SK-N-SH (cell line): ENCODE data around the gene PRKN. TPM values are rescaled to one million over a fixed set of nuclear protein-coding genes. Genes with fewer than 3 reads are reported as not detected.

ENCODE experiments used
- CTCF ChIA-PET: fragments of 300-600, 350-600 bp; formaldehyde crosslinking; extraction: SDS; loops from one replicate; lab custom pipeline; 2021; lab: Yijun Ruan, JAX
- POLR2A ChIA-PET: fragments of 350-600 bp; sonication (Branson Sonifier 250); formaldehyde crosslinking; extraction: SDS; loops from one replicate; lab custom pipeline; 2020; ENCODE audit warnings: antibody characterized with exemption, inconsistent platforms; lab: Yijun Ruan, JAX
- DNase-seq: peaks from one replicate; pipeline ENCODE4 v3.0.0; 2012
- H2AFZ ChIP-seq: fragments of 200-600 bp; sonication (generic); 2 replicates; pipeline ENCODE4 v1.8.1; 2016; ENCODE audit warnings: antibody characterized with exemption, mild to moderate bottlenecking, low read depth
- H3F3A ChIP-seq: fragments of 200-600 bp; sonication (generic); replicated peaks from 2 replicates; pipeline ENCODE3; 2016; ENCODE audit warnings: antibody characterized with exemption, mild to moderate bottlenecking; ENCODE audit not compliant: insufficient read depth
- H3K27ac ChIP-seq, 2 experiments: fragments of 200-500 bp in 1 of 2; fragments of 200-600 bp in 1 of 2; sonication (Bioruptor generic) in 1 of 2; sonication (generic), shearing (Covaris generic) in 1 of 2; 2 replicates each; pipeline versions ENCODE4 v1.5.1 to v1.6.1; 2014 to 2016; ENCODE audit warnings: low read depth in 2 of 2, inconsistent platforms in 1 of 2, low read length in 1 of 2, mild to moderate bottlenecking in 1 of 2, mixed read lengths in 1 of 2
- H3K27me3 ChIP-seq: fragments of 200-600 bp; sonication (generic), shearing (Covaris generic); 2 replicates; pipeline ENCODE4 v1.6.1; 2016; ENCODE audit warnings: mixed run types; ENCODE audit not compliant: insufficient read depth
- H3K36me3 ChIP-seq, 2 experiments: fragments of 200-500 bp in 1 of 2; fragments of 200-600 bp in 1 of 2; sonication (Bioruptor generic) in 1 of 2; sonication (generic) in 1 of 2; replicated peaks in 1 of 2; 2 replicates each; pipeline versions ENCODE3 to v1.5.1; 2014 to 2016; ENCODE audit warnings: low read length in 1 of 2, mild to moderate bottlenecking in 1 of 2; ENCODE audit not compliant: insufficient read depth in 2 of 2, control insufficient read depth in 1 of 2
- H3K4me1 ChIP-seq, 2 experiments: fragments of 200-500 bp in 1 of 2; fragments of 200-600 bp in 1 of 2; sonication (Bioruptor generic) in 1 of 2; sonication (generic), shearing (Covaris generic) in 1 of 2; 2 replicates each; pipeline versions ENCODE4 v1.5.1 to v1.6.1; 2014 to 2016; ENCODE audit warnings: low read depth in 1 of 2, low read length in 1 of 2, mixed run types in 1 of 2; ENCODE audit not compliant: insufficient read depth in 2 of 2, control insufficient read depth in 1 of 2
- H3K4me2 ChIP-seq: fragments of 200-600 bp; sonication (generic), shearing (Covaris generic); 2 replicates; pipeline ENCODE4 v1.6.1; 2017; ENCODE audit warnings: mixed run types
- H3K4me3 ChIP-seq, 2 experiments: fragments of 200-500 bp in 1 of 2; fragments of 200-600 bp in 1 of 2; sonication (Bioruptor generic) in 1 of 2; sonication (generic), shearing (Covaris generic) in 1 of 2; 2 replicates each; pipeline versions ENCODE4 v1.5.1 to v1.8.1; 2014 to 2016; ENCODE audit warnings: low read depth in 2 of 2, inconsistent platforms in 1 of 2, low read length in 1 of 2, mild to moderate bottlenecking in 1 of 2, mixed read lengths in 1 of 2, moderate library complexity in 1 of 2
- H3K79me2 ChIP-seq: fragments of 200-600 bp; sonication (generic); 2 replicates; pipeline ENCODE4 v1.8.1; 2017; ENCODE audit warnings: mild to moderate bottlenecking; ENCODE audit not compliant: insufficient read depth
- H3K9ac ChIP-seq: fragments of 200-600 bp; sonication (generic); 2 replicates; pipeline ENCODE4 v1.6.1; 2017; ENCODE audit warnings: mixed run types
- H3K9me2 ChIP-seq: fragments of 200-600 bp; sonication (generic); 2 replicates; pipeline ENCODE4 v1.6.1; 2017; ENCODE audit warnings: mixed run types
- H3K9me3 ChIP-seq: fragments of 200-600 bp; sonication (generic); 2 replicates; pipeline ENCODE4 v1.6.1; 2017; ENCODE audit warnings: mixed run types, mild to moderate bottlenecking, moderate library complexity
- H4K20me1 ChIP-seq: fragments of 200-600 bp; sonication (generic); 2 replicates; pipeline ENCODE4 v1.6.1; 2017; ENCODE audit warnings: mild to moderate bottlenecking, mixed run types; ENCODE audit not compliant: insufficient read depth
- CHD2 ChIP-seq: fragments of 150-350 bp; IDR thresholded peaks from 2 replicates; pipeline ENCODE4 v1.6.1; 2018; ENCODE audit warnings: low read length; ENCODE audit not compliant: partially characterized antibody
- FOSL2 ChIP-seq: IDR thresholded peaks from 2 replicates; pipeline ENCODE4 v1.4.0; 2012; ENCODE audit warnings: low read depth, mild to moderate bottlenecking, moderate library complexity, borderline replicate concordance
- FOXM1 ChIP-seq: IDR thresholded peaks from 2 replicates; pipeline ENCODE4 v1.4.0; 2012; ENCODE audit warnings: low read depth, mild to moderate bottlenecking
- RAD21 ChIP-seq: IDR thresholded peaks from 2 replicates; pipeline ENCODE4 v1.6.1; 2012; ENCODE audit warnings: mild to moderate bottlenecking, low read length
- RFX5 ChIP-seq: IDR thresholded peaks from 2 replicates; pipeline ENCODE4 v1.6.1; 2012; ENCODE audit warnings: mild to moderate bottlenecking, improper control_type of control experiment, low read length
- TEAD4 ChIP-seq: IDR thresholded peaks from 2 replicates; pipeline ENCODE4 v1.4.0; 2012; ENCODE audit warnings: mild to moderate bottlenecking, borderline replicate concordance; ENCODE audit not compliant: insufficient read depth
- WGBS: methylation state at CpG from one replicate; pipeline ENCODE4 v1.1.6; 2017; ENCODE audit warnings: low lambda C conversion rate; 5-methylcytosine and 5-hydroxymethylcytosine counted together
- polyA plus RNA-seq, 3 experiments: library from polyadenylated mRNA; depleted of rRNA; stranded (reverse); fragments of >200 nt; gene quantifications; 2 replicates each; pipeline ENCODE4 v1.2.3, GENCODE V29; 2012
- TF ChIP-seq, protein P1 (sequence below): IDR thresholded peaks from 2 replicates; pipeline ENCODE4 v1.4.0; 2012; ENCODE audit warnings: low read depth, borderline replicate concordance
- TF ChIP-seq, protein P2 (sequence below): IDR thresholded peaks from 2 replicates; pipeline ENCODE4 v1.6.1; 2012; ENCODE audit warnings: mild to moderate bottlenecking, low read depth, low read length, moderate library complexity
- TF ChIP-seq, protein P3 (sequence below): IDR thresholded peaks from 2 replicates; pipeline ENCODE4 v1.4.0; 2012; ENCODE audit warnings: low read depth, borderline replicate concordance
- TF ChIP-seq, protein P4 (sequence below): fragments of 150-350 bp; IDR thresholded peaks from 2 replicates; pipeline ENCODE4 v1.6.1; 2017; ENCODE audit warnings: antibody characterized with exemption, low read length, low read depth, borderline replicate concordance
- TF ChIP-seq, protein P5 (sequence below): IDR thresholded peaks from 2 replicates; pipeline ENCODE4 v1.4.0; 2012; ENCODE audit warnings: low read depth
- TF ChIP-seq, protein P6 (sequence below): fragments of 200-600 bp; sonication (generic); IDR thresholded peaks from 2 replicates; pipeline ENCODE4 v1.6.1; 2017; ENCODE audit warnings: antibody characterized with exemption, mild to moderate bottlenecking, moderate library complexity

The PRKN gene
- polyA plus RNA-seq, 1 of the 3 experiments (the other 2 are of a cell fraction) = 0.76 TPM

DNA sequence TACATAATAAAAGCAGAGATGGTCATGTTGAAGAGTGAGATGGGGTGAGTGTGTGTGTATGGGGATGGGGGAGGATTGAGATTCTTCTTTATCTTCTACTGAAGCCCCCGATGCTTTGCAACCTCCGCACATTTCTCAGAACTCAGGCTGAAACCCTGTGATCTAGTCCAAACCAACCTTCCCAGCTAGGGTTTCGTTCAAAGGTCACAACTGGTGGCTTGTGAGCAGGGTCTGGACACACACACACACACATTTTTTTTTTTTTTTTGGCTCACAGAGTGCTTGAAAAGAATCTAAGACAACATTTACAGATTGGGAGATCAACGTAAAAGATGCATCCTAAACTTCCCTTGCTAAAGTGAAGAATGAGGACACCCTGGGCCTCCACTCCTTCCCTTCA is 1228.7 kb downstream of the PRKN start:
- DNase-seq = no peak
- no peaks in the 10 kb centered on the region for H3K9me2 ChIP-seq
- TF ChIP-seq, protein P1, sequence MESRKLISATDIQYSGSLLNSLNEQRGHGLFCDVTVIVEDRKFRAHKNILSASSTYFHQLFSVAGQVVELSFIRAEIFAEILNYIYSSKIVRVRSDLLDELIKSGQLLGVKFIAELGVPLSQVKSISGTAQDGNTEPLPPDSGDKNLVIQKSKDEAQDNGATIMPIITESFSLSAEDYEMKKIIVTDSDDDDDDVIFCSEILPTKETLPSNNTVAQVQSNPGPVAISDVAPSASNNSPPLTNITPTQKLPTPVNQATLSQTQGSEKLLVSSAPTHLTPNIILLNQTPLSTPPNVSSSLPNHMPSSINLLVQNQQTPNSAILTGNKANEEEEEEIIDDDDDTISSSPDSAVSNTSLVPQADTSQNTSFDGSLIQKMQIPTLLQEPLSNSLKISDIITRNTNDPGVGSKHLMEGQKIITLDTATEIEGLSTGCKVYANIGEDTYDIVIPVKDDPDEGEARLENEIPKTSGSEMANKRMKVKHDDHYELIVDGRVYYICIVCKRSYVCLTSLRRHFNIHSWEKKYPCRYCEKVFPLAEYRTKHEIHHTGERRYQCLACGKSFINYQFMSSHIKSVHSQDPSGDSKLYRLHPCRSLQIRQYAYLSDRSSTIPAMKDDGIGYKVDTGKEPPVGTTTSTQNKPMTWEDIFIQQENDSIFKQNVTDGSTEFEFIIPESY = no peak
- TF ChIP-seq RFX5 = no peak
- TF ChIP-seq, protein P2, sequence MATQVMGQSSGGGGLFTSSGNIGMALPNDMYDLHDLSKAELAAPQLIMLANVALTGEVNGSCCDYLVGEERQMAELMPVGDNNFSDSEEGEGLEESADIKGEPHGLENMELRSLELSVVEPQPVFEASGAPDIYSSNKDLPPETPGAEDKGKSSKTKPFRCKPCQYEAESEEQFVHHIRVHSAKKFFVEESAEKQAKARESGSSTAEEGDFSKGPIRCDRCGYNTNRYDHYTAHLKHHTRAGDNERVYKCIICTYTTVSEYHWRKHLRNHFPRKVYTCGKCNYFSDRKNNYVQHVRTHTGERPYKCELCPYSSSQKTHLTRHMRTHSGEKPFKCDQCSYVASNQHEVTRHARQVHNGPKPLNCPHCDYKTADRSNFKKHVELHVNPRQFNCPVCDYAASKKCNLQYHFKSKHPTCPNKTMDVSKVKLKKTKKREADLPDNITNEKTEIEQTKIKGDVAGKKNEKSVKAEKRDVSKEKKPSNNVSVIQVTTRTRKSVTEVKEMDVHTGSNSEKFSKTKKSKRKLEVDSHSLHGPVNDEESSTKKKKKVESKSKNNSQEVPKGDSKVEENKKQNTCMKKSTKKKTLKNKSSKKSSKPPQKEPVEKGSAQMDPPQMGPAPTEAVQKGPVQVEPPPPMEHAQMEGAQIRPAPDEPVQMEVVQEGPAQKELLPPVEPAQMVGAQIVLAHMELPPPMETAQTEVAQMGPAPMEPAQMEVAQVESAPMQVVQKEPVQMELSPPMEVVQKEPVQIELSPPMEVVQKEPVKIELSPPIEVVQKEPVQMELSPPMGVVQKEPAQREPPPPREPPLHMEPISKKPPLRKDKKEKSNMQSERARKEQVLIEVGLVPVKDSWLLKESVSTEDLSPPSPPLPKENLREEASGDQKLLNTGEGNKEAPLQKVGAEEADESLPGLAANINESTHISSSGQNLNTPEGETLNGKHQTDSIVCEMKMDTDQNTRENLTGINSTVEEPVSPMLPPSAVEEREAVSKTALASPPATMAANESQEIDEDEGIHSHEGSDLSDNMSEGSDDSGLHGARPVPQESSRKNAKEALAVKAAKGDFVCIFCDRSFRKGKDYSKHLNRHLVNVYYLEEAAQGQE = no peak
- TF ChIP-seq, protein P3, sequence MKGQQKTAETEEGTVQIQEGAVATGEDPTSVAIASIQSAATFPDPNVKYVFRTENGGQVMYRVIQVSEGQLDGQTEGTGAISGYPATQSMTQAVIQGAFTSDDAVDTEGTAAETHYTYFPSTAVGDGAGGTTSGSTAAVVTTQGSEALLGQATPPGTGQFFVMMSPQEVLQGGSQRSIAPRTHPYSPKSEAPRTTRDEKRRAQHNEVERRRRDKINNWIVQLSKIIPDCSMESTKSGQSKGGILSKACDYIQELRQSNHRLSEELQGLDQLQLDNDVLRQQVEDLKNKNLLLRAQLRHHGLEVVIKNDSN = no peak
- ChIA-PET POLR2A (no interaction called here), CTCF (interaction anchor here (1.1 to 3.8 kb wide), 3 partner anchors 13 to 106 kb away, joined by 3 to 20 read pairs (median 4); no protein-coding TSS in a partner anchor)
- no peak overlapping the region for H3K4me3 ChIP-seq
- H3K36me3 ChIP-seq = no peaks in the 10 kb centered on the region
- H3K79me2 ChIP-seq = no peaks in the 10 kb centered on the region
- no peak overlapping the region for H3K27ac ChIP-seq
- H3K9ac ChIP-seq = no peak overlapping the region
- H3K9me3 ChIP-seq = no peaks in the 10 kb centered on the region
- H3F3A ChIP-seq = no peaks in the 10 kb centered on the region
- no peak overlapping the region for H3K4me2 ChIP-seq
- no peak overlapping the region for H2AFZ ChIP-seq
- H3K4me1 ChIP-seq = no peaks in the 10 kb centered on the region; a peak in 1 of 4 replicates
- H3K27me3 ChIP-seq = no peaks in the 10 kb centered on the region
- no peaks in the 10 kb centered on the region for H4K20me1 ChIP-seq
- WGBS = 64% methylated on average over 4 of the region's 4 CpGs

DNA sequence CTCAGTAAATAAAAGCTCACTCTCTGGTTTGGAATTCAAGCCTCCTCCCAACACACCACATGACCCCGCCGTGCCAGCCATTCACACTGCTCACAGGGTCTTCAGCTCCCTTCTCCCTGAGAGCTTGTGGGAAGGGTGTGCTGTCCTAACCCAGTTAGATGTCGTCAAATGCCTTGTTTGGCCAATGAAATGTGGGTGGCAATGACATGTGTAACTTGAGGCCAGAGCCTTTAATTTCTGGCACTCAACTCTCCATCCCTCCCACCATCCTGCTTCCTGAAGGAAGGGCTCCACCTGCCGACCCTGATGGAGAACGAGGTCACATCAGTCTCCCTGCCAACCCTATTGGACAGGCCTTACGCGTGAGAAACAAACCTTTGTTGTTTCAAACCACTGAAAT is 1229.2 kb downstream of the PRKN start:
- POLR2A ChIA-PET = no interaction called here
- H3K9ac ChIP-seq = no peak overlapping the region
- H3K9me3 ChIP-seq = no peaks in the 10 kb centered on the region
- 49% methylated on average over 7 of the region's 7 CpGs for WGBS
- no peaks in the 10 kb centered on the region; a peak in 1 of 4 replicates for H3K4me1 ChIP-seq
- H3K4me2 ChIP-seq = no peak overlapping the region
- H3K27me3 ChIP-seq = no peaks in the 10 kb centered on the region
- H2AFZ ChIP-seq = peak overlapping the region; percentile 63; the same call in 1 of the 2 replicates
- no peaks in the 10 kb centered on the region for H4K20me1 ChIP-seq
- no peak overlapping the region for H3K4me3 ChIP-seq
- H3K79me2 ChIP-seq = no peaks in the 10 kb centered on the region
- no peak overlapping the region for H3K27ac ChIP-seq
- CTCF ChIA-PET = interaction anchor here (0.6 to 1.6 kb wide), 9 partner anchors 12 to 108 kb away, joined by 3 to 16 read pairs (median 4); no protein-coding TSS in a partner anchor
- H3K36me3 ChIP-seq = no peaks in the 10 kb centered on the region
- DNase-seq = peak; percentile 41
- no peaks in the 10 kb centered on the region for H3F3A ChIP-seq
- no peaks in the 10 kb centered on the region for H3K9me2 ChIP-seq
- TF ChIP-seq FOSL2 (no peak), FOXM1 (no peak), CHD2 (no peak), RAD21 (peak; percentile 69), TEAD4 (no peak)
- TF ChIP-seq, protein P4, sequence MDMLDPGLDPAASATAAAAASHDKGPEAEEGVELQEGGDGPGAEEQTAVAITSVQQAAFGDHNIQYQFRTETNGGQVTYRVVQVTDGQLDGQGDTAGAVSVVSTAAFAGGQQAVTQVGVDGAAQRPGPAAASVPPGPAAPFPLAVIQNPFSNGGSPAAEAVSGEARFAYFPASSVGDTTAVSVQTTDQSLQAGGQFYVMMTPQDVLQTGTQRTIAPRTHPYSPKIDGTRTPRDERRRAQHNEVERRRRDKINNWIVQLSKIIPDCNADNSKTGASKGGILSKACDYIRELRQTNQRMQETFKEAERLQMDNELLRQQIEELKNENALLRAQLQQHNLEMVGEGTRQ = no peak
- TF ChIP-seq, protein P5, sequence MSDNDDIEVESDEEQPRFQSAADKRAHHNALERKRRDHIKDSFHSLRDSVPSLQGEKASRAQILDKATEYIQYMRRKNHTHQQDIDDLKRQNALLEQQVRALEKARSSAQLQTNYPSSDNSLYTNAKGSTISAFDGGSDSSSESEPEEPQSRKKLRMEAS = 0 out of 2 replicates have a peak, but pooled peaks have one; percentile 33
- TF ChIP-seq, protein P1 = no peak
- TF ChIP-seq, protein P3 = peak; percentile 6; the same call in 1 of the 2 replicates
- TF ChIP-seq, protein P6, sequence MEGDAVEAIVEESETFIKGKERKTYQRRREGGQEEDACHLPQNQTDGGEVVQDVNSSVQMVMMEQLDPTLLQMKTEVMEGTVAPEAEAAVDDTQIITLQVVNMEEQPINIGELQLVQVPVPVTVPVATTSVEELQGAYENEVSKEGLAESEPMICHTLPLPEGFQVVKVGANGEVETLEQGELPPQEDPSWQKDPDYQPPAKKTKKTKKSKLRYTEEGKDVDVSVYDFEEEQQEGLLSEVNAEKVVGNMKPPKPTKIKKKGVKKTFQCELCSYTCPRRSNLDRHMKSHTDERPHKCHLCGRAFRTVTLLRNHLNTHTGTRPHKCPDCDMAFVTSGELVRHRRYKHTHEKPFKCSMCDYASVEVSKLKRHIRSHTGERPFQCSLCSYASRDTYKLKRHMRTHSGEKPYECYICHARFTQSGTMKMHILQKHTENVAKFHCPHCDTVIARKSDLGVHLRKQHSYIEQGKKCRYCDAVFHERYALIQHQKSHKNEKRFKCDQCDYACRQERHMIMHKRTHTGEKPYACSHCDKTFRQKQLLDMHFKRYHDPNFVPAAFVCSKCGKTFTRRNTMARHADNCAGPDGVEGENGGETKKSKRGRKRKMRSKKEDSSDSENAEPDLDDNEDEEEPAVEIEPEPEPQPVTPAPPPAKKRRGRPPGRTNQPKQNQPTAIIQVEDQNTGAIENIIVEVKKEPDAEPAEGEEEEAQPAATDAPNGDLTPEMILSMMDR = peak; percentile 61
